NT2/D1 (cell line): ENCODE data around the gene IL22RA2.

Experiments
- DNase-seq: peaks from one replicate; pipeline ENCODE4 v3.0.0-alpha.2; 2011; ENCODE audit warnings: low read depth, low spot score
- H3K27me3 ChIP-seq: 2 replicates; pipeline ENCODE4 v1.6.0; 2011; ENCODE audit warnings: mild to moderate bottlenecking; ENCODE audit not compliant: insufficient read length, insufficient read depth
- H3K36me3 ChIP-seq: 2 replicates; pipeline ENCODE4 v1.6.1; 2011; ENCODE audit warnings: mild to moderate bottlenecking, low read length, mixed read lengths; ENCODE audit not compliant: insufficient read depth, insufficient read length
- H3K4me1 ChIP-seq: 2 replicates; pipeline ENCODE4 v1.5.1; 2011; ENCODE audit not compliant: insufficient read depth, insufficient read length
- H3K4me3 ChIP-seq: 2 replicates; pipeline ENCODE4 v1.5.1; 2011; ENCODE audit warnings: low read depth; ENCODE audit not compliant: insufficient read length
- H3K9ac ChIP-seq: 2 replicates; pipeline ENCODE4 v1.6.0; 2011; ENCODE audit warnings: low read depth; ENCODE audit not compliant: insufficient read length
- H3K9me3 ChIP-seq: 2 replicates; pipeline ENCODE4 v1.5.1; 2011; ENCODE audit warnings: mild to moderate bottlenecking, low read length; ENCODE audit not compliant: insufficient read depth
- SUZ12 ChIP-seq: IDR thresholded peaks from 2 replicates; pipeline ENCODE4 v1.6.1; 2011; ENCODE audit not compliant: insufficient read length, insufficient read depth; ENCODE audit errors: extremely low read depth
- YY1 ChIP-seq: IDR thresholded peaks from 2 replicates; pipeline ENCODE4 v1.6.1; 2011; ENCODE audit not compliant: insufficient read length, insufficient read depth
- ZNF274 ChIP-seq: IDR thresholded peaks from 2 replicates; pipeline ENCODE4 v1.6.1; 2011; ENCODE audit warnings: mild to moderate bottlenecking, low read depth, low read length

IL22RA2 gene

GRCh38 chr6:137165375-137166246 is 7.8 kb downstream of the IL22RA2 start:
- H3K27me3 ChIP-seq = no peaks in the 10 kb centered on the region
- H3K4me3 ChIP-seq = no peak overlapping the region
- H3K9ac ChIP-seq = no peak overlapping the region
- no peaks in the 10 kb centered on the region for H3K36me3 ChIP-seq
- no peak for DNase-seq
- TF ChIP-seq ZNF274 = no peak
- no peaks in the 10 kb centered on the region for H3K4me1 ChIP-seq
- peaks cover 49% of the 10 kb centered on the region for H3K9me3 ChIP-seq

DNA sequence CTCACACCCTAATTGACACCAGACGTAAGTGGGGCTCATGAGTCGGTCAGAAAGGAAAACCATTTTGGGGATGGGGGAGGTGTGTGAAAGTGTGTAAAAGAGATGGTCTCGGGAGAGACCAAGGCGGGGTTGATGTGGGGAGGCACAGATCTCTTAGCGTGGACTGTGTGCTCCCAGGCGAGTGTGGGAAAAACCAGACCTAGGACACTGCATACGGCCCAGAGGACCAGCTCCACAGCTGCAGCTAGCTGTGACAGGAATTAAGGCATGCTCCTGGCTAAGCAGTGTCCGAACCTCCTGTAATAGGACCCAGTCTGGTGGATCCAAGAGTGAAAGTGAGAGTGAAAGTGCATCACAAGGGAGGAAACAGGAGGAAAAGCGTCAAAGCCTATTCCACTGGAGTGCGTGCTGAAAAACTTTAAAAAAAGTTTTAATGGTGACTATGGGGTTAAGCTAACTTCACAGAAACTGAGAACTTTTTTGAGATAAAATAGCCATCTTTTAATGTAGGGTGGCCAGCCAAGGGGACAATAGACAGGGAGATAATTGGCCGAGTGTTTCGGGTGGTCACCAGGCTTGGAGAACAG is 9.6 kb downstream of the IL22RA2 start:
- DNase-seq = no peak
- no peaks in the 10 kb centered on the region for H3K27me3 ChIP-seq
- peaks cover 41% of the 10 kb centered on the region for H3K9me3 ChIP-seq
- H3K36me3 ChIP-seq = no peaks in the 10 kb centered on the region
- no peaks in the 10 kb centered on the region for H3K4me1 ChIP-seq
- H3K9ac ChIP-seq = no peak overlapping the region
- TF ChIP-seq SUZ12 (no peak), ZNF274 (no peak)
- no peak overlapping the region for H3K4me3 ChIP-seq

DNA sequence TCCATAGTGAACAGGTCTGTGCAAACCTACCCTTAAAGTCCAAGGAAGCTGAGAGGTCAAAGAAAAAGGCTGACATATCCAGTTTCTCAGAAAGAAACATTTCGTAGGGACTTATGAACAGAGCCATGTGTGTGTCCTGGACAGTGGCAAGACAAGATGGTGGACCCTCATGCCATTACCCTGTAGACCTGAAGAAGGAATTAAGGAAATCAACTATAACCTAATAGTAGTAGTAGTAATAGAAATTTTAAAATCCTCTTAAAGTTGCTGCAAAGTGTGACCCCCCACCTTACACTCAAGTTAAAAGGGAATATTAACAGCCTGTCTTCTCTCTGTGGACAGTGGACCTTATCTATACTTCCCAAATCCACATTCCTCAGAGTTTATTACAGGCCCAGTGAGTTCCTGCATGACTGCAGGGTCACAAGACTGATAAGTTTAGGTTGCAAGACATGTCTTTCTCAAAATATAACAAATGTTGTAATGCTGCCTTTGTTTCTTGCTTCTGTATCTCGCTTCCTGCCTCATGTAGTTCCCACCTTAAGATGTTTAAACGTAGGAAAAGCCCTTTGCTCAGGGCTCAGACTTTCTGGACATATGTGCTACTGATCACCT is 10.6 kb downstream of the IL22RA2 start:
- TF ChIP-seq SUZ12 (no peak), ZNF274 (no peak), YY1 (no peak)
- Histone ChIP-seq H3K27me3 (no peaks in the 10 kb centered on the region), H3K4me1 (no peaks in the 10 kb centered on the region)

GRCh38 chr6:137161949-137162348 is 11.5 kb downstream of the IL22RA2 start:
- Histone ChIP-seq H3K36me3 (no peaks in the 10 kb centered on the region), H3K4me1 (no peaks in the 10 kb centered on the region), H3K9ac (no peak overlapping the region), H3K4me3 (no peak overlapping the region), H3K9me3 (peaks cover 35% of the 10 kb centered on the region), H3K27me3 (no peaks in the 10 kb centered on the region)
- TF ChIP-seq YY1 = no peak
- no peak for TF ChIP-seq SUZ12
- no peak for TF ChIP-seq ZNF274
- DNase-seq = no peak

More for the DNA sequence above, 10.6 kb downstream of the IL22RA2 start:
- no peak overlapping the region for H3K4me3 ChIP-seq
- no peaks in the 10 kb centered on the region for H3K36me3 ChIP-seq
- no peak overlapping the region for H3K9ac ChIP-seq
- no peak for DNase-seq
- peaks cover 33% of the 10 kb centered on the region for H3K9me3 ChIP-seq

DNA sequence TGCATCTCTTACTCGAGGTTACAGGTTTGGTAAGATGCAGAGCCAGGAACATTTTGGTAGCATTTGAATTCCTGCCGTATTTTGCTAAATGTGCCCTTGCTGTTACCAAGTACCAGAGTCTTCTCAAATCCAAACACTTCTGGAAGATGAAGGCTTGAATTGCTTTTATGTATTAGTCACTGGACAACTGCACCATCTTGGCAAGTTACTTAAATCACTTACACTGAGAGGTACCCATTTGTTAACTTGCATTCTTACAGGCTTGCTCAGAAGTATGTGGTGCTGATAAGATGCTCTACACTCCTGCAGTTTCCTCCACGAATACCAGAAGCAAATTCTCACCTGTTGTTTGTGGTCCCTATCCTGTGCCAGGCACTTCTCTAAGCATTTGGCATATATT is 12.7 kb downstream of the IL22RA2 start:
- H3K36me3 ChIP-seq = no peaks in the 10 kb centered on the region
- H3K4me1 ChIP-seq = no peaks in the 10 kb centered on the region
- TF ChIP-seq ZNF274 = no peak
- H3K9ac ChIP-seq = no peak overlapping the region
- no peak for DNase-seq
- H3K9me3 ChIP-seq = peaks cover 33% of the 10 kb centered on the region
- no peaks in the 10 kb centered on the region for H3K27me3 ChIP-seq
- no peak overlapping the region for H3K4me3 ChIP-seq

- no peaks in the 10 kb centered on the region for H3K36me3 ChIP-seq
- no peak for DNase-seq
- TF ChIP-seq YY1 = no peak
- TF ChIP-seq SUZ12 = no peak
- no peak for TF ChIP-seq ZNF274
- no peak overlapping the region for H3K4me3 ChIP-seq
- peaks cover 33% of the 10 kb centered on the region for H3K9me3 ChIP-seq
- H3K4me1 ChIP-seq = no peaks in the 10 kb centered on the region
- H3K9ac ChIP-seq = no peak overlapping the region
- no peaks in the 10 kb centered on the region for H3K27me3 ChIP-seq
Measured at GRCh38 chr6:137159912-137160311, 13.5 kb downstream of the IL22RA2 start.

DNA sequence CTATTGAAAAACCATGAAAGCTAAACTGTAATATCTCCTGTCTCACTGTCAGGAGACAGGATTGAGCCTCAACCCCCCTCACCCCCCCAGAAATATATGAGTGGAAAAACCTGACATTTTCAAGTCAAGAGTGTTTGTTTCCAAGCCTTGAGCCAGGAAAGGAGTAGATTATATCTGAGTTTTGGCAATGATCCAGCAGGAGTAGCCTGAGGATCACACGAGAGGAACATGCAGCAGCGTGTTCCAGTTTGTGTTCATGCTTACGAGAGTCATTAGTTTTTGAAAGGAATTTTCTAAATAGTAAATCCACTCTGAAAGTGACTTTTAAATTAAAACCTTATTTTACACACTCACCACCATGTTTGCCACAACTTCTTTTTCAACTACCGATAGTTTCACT is 15.8 kb downstream of the IL22RA2 start:
- TF ChIP-seq YY1 (no peak), ZNF274 (no peak), SUZ12 (no peak)
- peaks cover 13% of the 10 kb centered on the region; the same call in 1 of the 2 replicates for H3K9me3 ChIP-seq
- DNase-seq = no peak
- no peak overlapping the region for H3K9ac ChIP-seq
- no peaks in the 10 kb centered on the region for H3K36me3 ChIP-seq
- H3K27me3 ChIP-seq = no peaks in the 10 kb centered on the region
- H3K4me3 ChIP-seq = no peak overlapping the region
- H3K4me1 ChIP-seq = no peaks in the 10 kb centered on the region
